Mesendoderm (in vitro differentiated cells): Measurements from ENCODE around the gene IRS1.
A peak's percentile ranks its signal among the peaks of the same experiment; 100 is the strongest.

Experiments
- DNase-seq: peaks from one replicate; pipeline ENCODE4 v3.0.0; 2013
- H2AK5ac ChIP-seq: 2 replicates; pipeline ENCODE4 v1.6.1; 2013; ENCODE audit warnings: low read length, inconsistent platforms
- H2BK120ac ChIP-seq: 2 replicates; pipeline ENCODE4 v1.6.1; 2013; ENCODE audit warnings: low read depth, mild to moderate bottlenecking, low read length, moderate library complexity, mixed read lengths
- H2BK15ac ChIP-seq: replicated peaks from 2 replicates; pipeline ENCODE4 v1.6.1; 2013; ENCODE audit warnings: low read depth, mild to moderate bottlenecking, moderate library complexity
- H2BK5ac ChIP-seq: 2 replicates; pipeline ENCODE4 v1.6.1; 2013; ENCODE audit warnings: low read length, inconsistent platforms
- H3K18ac ChIP-seq: 2 replicates; pipeline ENCODE4 v1.6.1; 2013; ENCODE audit warnings: mild to moderate bottlenecking, low read length, mixed read lengths
- H3K23ac ChIP-seq: one replicate; pipeline ENCODE4 v1.6.1; 2013; ENCODE audit warnings: low read length
- H3K27ac ChIP-seq: 2 replicates; pipeline ENCODE4 v1.5.1; 2013; ENCODE audit warnings: low read depth, mild to moderate bottlenecking, inconsistent platforms, low read length, moderate library complexity
- H3K27me3 ChIP-seq: 2 replicates; pipeline ENCODE4 v1.6.1; 2013; ENCODE audit warnings: low read length, control low read depth, mild to moderate bottlenecking, inconsistent platforms; ENCODE audit not compliant: insufficient read depth, poor library complexity
- H3K36me3 ChIP-seq: 2 replicates; pipeline ENCODE4 v1.6.1; 2013; ENCODE audit warnings: low read length, inconsistent platforms; ENCODE audit not compliant: control insufficient read depth, insufficient read depth
- H3K4ac ChIP-seq: one replicate; pipeline ENCODE4 v1.6.1; 2013; ENCODE audit warnings: low read depth, mild to moderate bottlenecking, low read length, moderate library complexity
- H3K4me1 ChIP-seq: 2 replicates; pipeline ENCODE4 v1.6.1; 2013; ENCODE audit warnings: low read depth, low read length, inconsistent platforms; ENCODE audit not compliant: control insufficient read depth
- H3K4me2 ChIP-seq: 2 replicates; pipeline ENCODE4 v1.6.1; 2013; ENCODE audit warnings: low read length
- H3K4me3 ChIP-seq: 2 replicates; pipeline ENCODE4 v1.5.1; 2013; ENCODE audit warnings: mild to moderate bottlenecking, low read length
- H3K56ac ChIP-seq: one replicate; pipeline ENCODE4 v1.6.1; 2013; ENCODE audit warnings: low read length
- H3K79me1 ChIP-seq: 2 replicates; pipeline ENCODE4 v1.6.1; 2013; ENCODE audit warnings: low read length, inconsistent platforms
- H3K79me2 ChIP-seq: 2 replicates; pipeline ENCODE4 v1.6.1; 2013; ENCODE audit warnings: mild to moderate bottlenecking, low read length; ENCODE audit not compliant: control insufficient read depth, insufficient read depth
- H3K9ac ChIP-seq: 2 replicates; pipeline ENCODE4 v1.6.1; 2013; ENCODE audit warnings: low read length, inconsistent platforms
- H4K5ac ChIP-seq: one replicate; pipeline ENCODE4 v1.6.1; 2013; ENCODE audit warnings: low read length
- H4K8ac ChIP-seq: one replicate; pipeline ENCODE4 v1.6.1; 2013; ENCODE audit warnings: low read depth, mild to moderate bottlenecking, control low read depth, low read length, moderate library complexity
- WGBS: extraction: QIAGEN DNeasy Blood & Tissue Kit; methylation state at CpG from one replicate; pipeline ENCODE4 v1.1.7; 2013; ENCODE audit warnings: low lambda C conversion rate, missing lambda C conversion rate; ENCODE audit not compliant: insufficient coverage; ENCODE audit errors: extremely low coverage; 5-methylcytosine and 5-hydroxymethylcytosine counted together

IRS1 gene

DNA sequence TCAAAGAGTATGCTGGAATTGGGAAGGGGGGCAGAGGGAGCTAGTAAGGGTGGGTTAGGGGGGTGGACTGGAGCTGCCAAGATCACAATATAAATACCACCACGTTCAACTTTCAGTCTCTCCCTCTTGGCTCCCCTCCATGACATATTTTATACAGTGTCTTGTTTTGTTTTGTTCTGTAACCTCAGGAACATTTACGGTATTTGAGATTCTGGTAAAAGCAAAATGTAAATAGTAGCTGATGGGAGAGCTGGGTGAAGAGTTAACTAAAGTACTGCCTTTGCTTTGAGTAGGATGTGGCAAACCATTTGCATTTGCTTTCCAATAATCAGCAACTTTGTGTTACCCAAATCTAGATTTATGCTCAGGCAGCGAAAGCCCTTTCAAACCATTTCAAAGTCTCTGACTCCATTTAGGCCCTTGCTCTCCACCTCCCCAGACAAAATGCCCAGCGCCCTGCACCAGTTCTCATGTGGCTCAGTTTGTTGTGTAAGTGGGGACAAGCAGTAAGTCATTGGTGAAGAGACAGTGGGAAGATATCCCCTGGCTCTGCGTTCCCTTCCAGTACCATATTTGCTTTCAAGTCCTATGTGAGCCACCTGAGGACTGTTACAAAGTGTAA is 17.4 kb downstream of the IRS1 start:
- Histone ChIP-seq H4K8ac (no peak overlapping the region), H3K23ac (no peak overlapping the region), H3K18ac (no peak overlapping the region), H3K27me3 (no peaks in the 10 kb centered on the region), H3K56ac (no peak overlapping the region), H4K5ac (no peak overlapping the region), H3K4me1 (no peaks in the 10 kb centered on the region), H2AK5ac (no peak overlapping the region), H3K4me2 (no peak overlapping the region), H2BK120ac (no peak overlapping the region), H3K79me2 (peaks cover 3% of the 10 kb centered on the region), H3K4ac (no peak overlapping the region), H3K79me1 (peaks cover 2% of the 10 kb centered on the region), H3K4me3 (no peak overlapping the region), H3K27ac (no peak overlapping the region), H2BK5ac (no peak overlapping the region), H2BK15ac (no peak overlapping the region), H3K36me3 (no peaks in the 10 kb centered on the region), H3K9ac (no peak overlapping the region)
- no peak for DNase-seq
- no CpG with 5 or more reads among the region's 5 CpGs for WGBS

DNA sequence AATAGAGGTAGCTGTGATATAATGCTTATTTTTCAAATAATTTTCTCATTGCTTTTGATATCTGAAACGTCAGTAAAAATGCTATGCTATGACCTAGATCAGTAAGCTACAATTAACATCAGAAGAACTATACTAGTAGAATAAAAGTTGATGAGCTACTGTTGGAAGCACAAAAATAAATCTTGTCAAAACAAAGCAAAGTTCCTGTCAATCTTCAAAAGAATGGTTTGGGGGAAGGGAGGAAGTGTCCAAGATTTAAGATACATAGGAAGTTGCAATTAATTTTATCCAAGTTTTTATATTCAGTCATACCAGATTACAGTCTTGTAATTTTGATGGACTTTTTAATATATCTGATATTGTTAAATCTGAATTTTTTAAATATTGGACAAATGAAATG is 19.2 kb downstream of the IRS1 start:
- Histone ChIP-seq H3K79me2 (peaks cover 2% of the 10 kb centered on the region), H3K4me3 (no peak overlapping the region), H4K8ac (no peak overlapping the region), H3K79me1 (peaks cover 2% of the 10 kb centered on the region), H2BK5ac (no peak overlapping the region), H3K27me3 (no peaks in the 10 kb centered on the region), H2BK15ac (no peak overlapping the region), H3K4me1 (no peaks in the 10 kb centered on the region), H3K56ac (no peak overlapping the region), H3K27ac (no peak overlapping the region), H2AK5ac (no peak overlapping the region), H3K23ac (no peak overlapping the region), H2BK120ac (no peak overlapping the region), H3K18ac (no peak overlapping the region), H3K9ac (no peak overlapping the region), H3K36me3 (no peaks in the 10 kb centered on the region), H3K4ac (no peak overlapping the region), H3K4me2 (no peak overlapping the region), H4K5ac (no peak overlapping the region)
- DNase-seq, result no peak
- WGBS, result no CpG with 5 or more reads among the region's 1 CpG

- no peaks in the 10 kb centered on the region for H3K36me3 ChIP-seq
Measured at GRCh38 chr2:226777611-226778010, 22.0 kb downstream of the IRS1 start.

DNA sequence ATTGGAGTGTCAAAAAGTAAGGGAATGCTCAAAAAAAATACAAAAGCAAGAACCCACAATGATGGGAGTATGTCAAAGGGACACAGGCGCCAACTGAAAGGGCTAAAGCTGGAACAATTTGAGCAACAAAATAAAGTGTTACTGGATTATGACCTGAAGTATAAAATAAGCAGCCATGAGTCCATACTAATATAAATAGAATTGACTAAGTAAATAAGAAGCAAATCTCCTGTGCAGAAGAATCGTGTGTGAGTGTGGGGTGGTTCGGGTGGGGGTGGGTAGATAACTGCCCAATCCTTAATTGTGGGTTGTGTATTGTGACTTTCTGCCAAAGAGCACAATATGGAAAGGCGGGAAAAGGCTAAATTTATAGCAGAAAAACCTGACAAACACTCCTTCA is 23.5 kb downstream of the IRS1 start:
- no peak overlapping the region for H3K9ac ChIP-seq
- no CpG with 5 or more reads among the region's 4 CpGs for WGBS
- no peak overlapping the region for H2BK15ac ChIP-seq
- H3K79me1 ChIP-seq, result no peaks in the 10 kb centered on the region
- no peaks in the 10 kb centered on the region for H3K36me3 ChIP-seq
- H3K27me3 ChIP-seq, result no peaks in the 10 kb centered on the region
- no peak overlapping the region for H2BK120ac ChIP-seq
- H2AK5ac ChIP-seq, result no peak overlapping the region
- no peak overlapping the region for H3K4ac ChIP-seq
- peaks cover 7% of the 10 kb centered on the region for H3K4me1 ChIP-seq
- no peak overlapping the region for H3K18ac ChIP-seq
- no peak for DNase-seq
- H2BK5ac ChIP-seq, result no peak overlapping the region
- no peak overlapping the region for H3K4me2 ChIP-seq
- no peak overlapping the region for H4K5ac ChIP-seq
- H3K79me2 ChIP-seq, result no peaks in the 10 kb centered on the region
- H3K56ac ChIP-seq, result no peak overlapping the region
- no peak overlapping the region for H3K4me3 ChIP-seq
- no peak overlapping the region for H3K27ac ChIP-seq
- no peak overlapping the region for H3K23ac ChIP-seq
- no peak overlapping the region for H4K8ac ChIP-seq

More at GRCh38 chr2:226777611-226778010, 22.0 kb downstream of the IRS1 start:
- Histone ChIP-seq H3K56ac (no peak overlapping the region), H3K9ac (no peak overlapping the region), H3K27ac (no peak overlapping the region), H3K4ac (no peak overlapping the region), H2BK120ac (no peak overlapping the region), H4K8ac (no peak overlapping the region), H4K5ac (no peak overlapping the region), H2BK5ac (no peak overlapping the region), H3K4me1 (peaks cover 7% of the 10 kb centered on the region), H2AK5ac (no peak overlapping the region), H3K27me3 (no peaks in the 10 kb centered on the region), H3K79me1 (no peaks in the 10 kb centered on the region), H2BK15ac (no peak overlapping the region), H3K4me2 (no peak overlapping the region), H3K79me2 (no peaks in the 10 kb centered on the region), H3K4me3 (no peak overlapping the region), H3K23ac (no peak overlapping the region), H3K18ac (no peak overlapping the region)
- no peak for DNase-seq
- no CpG with 5 or more reads among the region's 4 CpGs for WGBS

DNA sequence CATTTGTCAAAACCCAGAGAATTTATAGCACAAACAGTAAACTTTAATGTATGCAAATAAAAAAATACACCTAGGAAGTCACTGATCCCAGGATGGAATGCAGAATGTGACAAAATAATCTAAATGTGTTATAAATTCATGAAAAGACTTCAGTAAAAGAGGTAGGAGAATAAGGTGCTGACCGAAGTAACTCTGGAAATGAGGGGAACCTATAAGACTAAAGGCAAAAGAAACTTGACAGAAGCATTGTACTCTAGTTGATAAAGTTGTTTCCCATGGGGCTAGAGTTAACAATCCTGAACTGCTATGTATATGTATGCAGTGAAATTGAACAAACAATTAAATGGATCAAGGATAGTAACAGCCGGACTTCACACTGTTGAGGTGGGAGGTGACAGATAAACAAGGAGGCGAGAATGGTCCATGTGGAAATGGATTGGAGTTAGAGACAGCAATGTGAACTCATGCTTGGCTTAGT is 24.5 kb downstream of the IRS1 start:
- no peak overlapping the region for H3K56ac ChIP-seq
- no peaks in the 10 kb centered on the region for H3K36me3 ChIP-seq
- no peak overlapping the region for H2BK5ac ChIP-seq
- H3K79me1 ChIP-seq, result no peaks in the 10 kb centered on the region
- peak overlapping the region; percentile 74 for H2BK15ac ChIP-seq
- no peak overlapping the region for H3K27ac ChIP-seq
- no peak overlapping the region for H3K4ac ChIP-seq
- peaks cover 7% of the 10 kb centered on the region for H3K4me1 ChIP-seq
- no peaks in the 10 kb centered on the region for H3K79me2 ChIP-seq
- no peak overlapping the region for H3K9ac ChIP-seq
- no peak overlapping the region for H2BK120ac ChIP-seq
- H3K4me2 ChIP-seq, result no peak overlapping the region
- WGBS, result no CpG with 5 or more reads among the region's 3 CpGs
- no peak overlapping the region for H3K18ac ChIP-seq
- H3K4me3 ChIP-seq, result no peak overlapping the region
- H4K5ac ChIP-seq, result no peak overlapping the region
- no peak for DNase-seq
- H2AK5ac ChIP-seq, result no peak overlapping the region
- no peaks in the 10 kb centered on the region for H3K27me3 ChIP-seq
- H4K8ac ChIP-seq, result no peak overlapping the region
- no peak overlapping the region for H3K23ac ChIP-seq

DNA sequence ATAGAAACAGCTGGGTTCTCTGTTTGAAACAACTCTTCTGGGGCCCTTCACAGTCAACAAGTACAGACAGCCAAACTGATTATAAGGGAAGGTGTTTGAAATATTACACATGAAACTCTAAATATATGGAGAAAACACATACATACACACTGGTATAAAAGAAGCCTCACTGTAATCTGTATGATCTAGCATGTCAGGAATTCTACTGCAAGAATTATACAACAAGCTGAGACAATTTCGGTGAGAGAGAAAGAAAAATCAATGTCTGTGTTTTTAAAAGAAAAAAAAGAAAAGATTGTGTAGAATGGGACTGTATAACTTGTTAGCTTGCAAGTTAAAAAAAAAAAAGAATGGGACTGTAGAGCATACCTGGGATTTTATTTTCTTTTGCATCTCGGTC is 26.3 kb downstream of the IRS1 start:
- Histone ChIP-seq H3K56ac (peak overlapping the region; percentile 44), H2BK15ac (no peak overlapping the region), H3K4me2 (no peak overlapping the region), H3K4me3 (no peak overlapping the region), H3K9ac (no peak overlapping the region), H3K4me1 (peaks cover 7% of the 10 kb centered on the region), H2AK5ac (no peak overlapping the region), H4K8ac (no peak overlapping the region), H3K79me2 (no peaks in the 10 kb centered on the region), H2BK120ac (no peak overlapping the region), H3K23ac (no peak overlapping the region), H2BK5ac (peak overlapping the region; percentile 64), H3K27ac (no peak overlapping the region), H3K79me1 (peaks cover 2% of the 10 kb centered on the region), H3K27me3 (no peaks in the 10 kb centered on the region), H3K36me3 (no peaks in the 10 kb centered on the region), H3K18ac (no peak overlapping the region), H4K5ac (no peak overlapping the region), H3K4ac (peak overlapping the region; percentile 68)
- WGBS, result no CpG with 5 or more reads among the region's 2 CpGs
- no peak for DNase-seq
